ENCODE measurements around the gene PRKCH.

DNA sequence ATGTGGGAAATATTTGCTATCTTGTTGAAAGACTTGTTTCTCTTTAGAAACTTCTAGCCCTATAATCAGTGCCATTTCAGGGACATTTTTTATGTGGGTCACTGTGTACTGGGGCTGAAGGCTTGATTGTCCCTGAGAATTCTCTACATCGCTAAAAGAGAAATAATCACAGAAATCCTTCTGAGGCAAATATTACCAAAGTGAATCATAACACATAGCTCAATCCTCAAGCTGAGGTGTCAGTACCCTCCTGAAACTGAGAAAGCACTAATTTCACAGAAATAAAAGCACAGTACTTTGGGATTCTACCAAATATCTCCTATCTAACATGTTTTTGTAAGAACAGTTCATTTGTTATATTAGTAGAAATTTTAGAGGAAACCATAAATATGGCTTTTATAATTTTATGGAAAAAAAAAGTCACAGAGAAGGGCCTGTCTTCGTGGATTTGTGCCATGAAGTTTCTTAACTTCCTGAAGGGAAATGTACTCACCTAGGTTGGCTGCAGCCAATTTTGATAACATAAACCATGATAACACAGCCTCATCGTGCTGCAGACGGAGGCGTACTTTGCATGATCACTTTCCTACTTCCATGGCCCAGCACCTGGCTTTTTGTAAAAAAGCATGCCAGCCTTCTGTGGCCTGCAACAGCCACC, 210.2 kb downstream of the PRKCH start:
- no peak for TF ChIP-seq POLR2A (IDR thresholded peaks at IDR 0.05; ENCODE audit: low read length)
- TF ChIP-seq GATA1 (IDR thresholded peaks at IDR 0.05; ENCODE audit: low read depth, low read length) = no peak
